Measurements from ENCODE around the gene PANX1.

- TF ChIP-seq, protein P1, sequence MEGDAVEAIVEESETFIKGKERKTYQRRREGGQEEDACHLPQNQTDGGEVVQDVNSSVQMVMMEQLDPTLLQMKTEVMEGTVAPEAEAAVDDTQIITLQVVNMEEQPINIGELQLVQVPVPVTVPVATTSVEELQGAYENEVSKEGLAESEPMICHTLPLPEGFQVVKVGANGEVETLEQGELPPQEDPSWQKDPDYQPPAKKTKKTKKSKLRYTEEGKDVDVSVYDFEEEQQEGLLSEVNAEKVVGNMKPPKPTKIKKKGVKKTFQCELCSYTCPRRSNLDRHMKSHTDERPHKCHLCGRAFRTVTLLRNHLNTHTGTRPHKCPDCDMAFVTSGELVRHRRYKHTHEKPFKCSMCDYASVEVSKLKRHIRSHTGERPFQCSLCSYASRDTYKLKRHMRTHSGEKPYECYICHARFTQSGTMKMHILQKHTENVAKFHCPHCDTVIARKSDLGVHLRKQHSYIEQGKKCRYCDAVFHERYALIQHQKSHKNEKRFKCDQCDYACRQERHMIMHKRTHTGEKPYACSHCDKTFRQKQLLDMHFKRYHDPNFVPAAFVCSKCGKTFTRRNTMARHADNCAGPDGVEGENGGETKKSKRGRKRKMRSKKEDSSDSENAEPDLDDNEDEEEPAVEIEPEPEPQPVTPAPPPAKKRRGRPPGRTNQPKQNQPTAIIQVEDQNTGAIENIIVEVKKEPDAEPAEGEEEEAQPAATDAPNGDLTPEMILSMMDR (IDR thresholded peaks at IDR 0.05) = no peak
- TF ChIP-seq POLR2A (IDR thresholded peaks at IDR 0.05) = no peak
Observed at GRCh38 chr11:94211261-94211830, 82.7 kb downstream of the PANX1 start.

Data from adrenal gland (tissue), 5 donors.